ENCODE measurements around the gene THG1L.

Gene THG1L

GRCh38 chr5:157729858-157730257, 1.4 kb upstream of the THG1L start:
- no peak for DNase-seq

- no peak for DNase-seq
These were observed 334 bp upstream of the THG1L start for GRCh38 chr5:157730900-157731271.

GRCh38 chr5:157732130-157732514, 902 bp downstream of the THG1L start:
- no peak for DNase-seq

GRCh38 chr5:157732596-157733262, 1.5 kb downstream of the THG1L start:
- no peak for DNase-seq

GRCh38 chr5:157734436-157734835, 3.2 kb downstream of the THG1L start:
- no peak for DNase-seq

- DNase-seq: no peak
These were observed 4.8 kb downstream of the THG1L start for GRCh38 chr5:157735991-157736390.

GRCh38 chr5:157739388-157740228, 8.4 kb downstream of the THG1L start:
- DNase-seq: no peak

- no peak for DNase-seq
These were observed 9.0 kb downstream of the THG1L start for GRCh38 chr5:157740229-157740610.

GRCh38 chr5:157741131-157741530, 9.9 kb downstream of the THG1L start:
- no peak for DNase-seq

- peak; percentile 84 to 86 for DNase-seq
These were observed 12.2 kb downstream of the THG1L start, which contains the start of gene LSM11 for GRCh38 chr5:157743163-157744050. Gene LSM11 (plus strand): TSS chr5:157743712. CDS start chr5:157743751, 39 bp downstream.

- peak in 1 of 2 experiments; percentile 6 for DNase-seq
These were observed 13.1 kb downstream of the THG1L start for GRCh38 chr5:157744051-157745011.

GRCh38 chr5:157745041-157745456, 13.8 kb downstream of the THG1L start:
- DNase-seq: no peak

- no peak for DNase-seq
These were observed 16.0 kb downstream of the THG1L start for GRCh38 chr5:157747173-157747740.

- no peak for DNase-seq
These were observed 16.8 kb downstream of the THG1L start for GRCh38 chr5:157747766-157748700.

- no peak for DNase-seq
These were observed 17.7 kb downstream of the THG1L start for GRCh38 chr5:157748760-157749461.

- no peak for DNase-seq
These were observed 18.2 kb downstream of the THG1L start for GRCh38 chr5:157749462-157749799.

- DNase-seq: no peak
These were observed 19.1 kb downstream of the THG1L start for GRCh38 chr5:157750320-157750719.

- DNase-seq: no peak
These were observed 24.9 kb downstream of the THG1L start for GRCh38 chr5:157756122-157756521.

- DNase-seq: no peak
These were observed 27.5 kb downstream of the THG1L start for GRCh38 chr5:157758706-157759105.
